Endothelial cell of umbilical vein (primary cell): ENCODE measurements around the gene TNIK. TPM values are rescaled to one million over a fixed set of nuclear protein-coding genes. Genes with fewer than 3 reads are reported as not detected.
A peak's percentile ranks its signal among the peaks of the same experiment; 100 is the strongest.

Experiments
- BruUV-seq: library from RNA; stranded (reverse); fragments of 400-500 nt; replicated peaks from 2 replicates; lab custom pipeline; 2021; lab: Mats Ljungman, UMichigan
- CTCF ChIA-PET: fragments of 300-600, 350-600 bp; sonication (Branson Sonifier 250); formaldehyde crosslinking; loops from one replicate; lab custom pipeline; 2021; ENCODE audit warnings: antibody characterized with exemption, inconsistent platforms; lab: Charles Lee
- POLR2A ChIA-PET: fragments of 300-600, 350-600 bp; sonication (Branson Sonifier 250); formaldehyde crosslinking; loops from one replicate; lab custom pipeline; 2021; ENCODE audit warnings: antibody characterized with exemption, inconsistent platforms; lab: Charles Lee
- DNase-seq: peaks from one replicate; pipeline ENCODE4 v3.0.0-alpha.2; 2011; ENCODE audit warnings: low read depth, low spot score
- FAIRE-seq: peaks from 2 replicates; lab custom pipeline; 2011; peaks lifted over from hg19 to GRCh38; lab: Jason Lieb, UNC
- H2AFZ ChIP-seq: 2 replicates; pipeline ENCODE4 v1.6.0; 2012; ENCODE audit warnings: low read depth, low read length, control low read depth, inconsistent platforms
- H3K27ac ChIP-seq: 2 replicates; pipeline ENCODE4 v1.5.1; 2011; ENCODE audit warnings: low read depth, mild to moderate bottlenecking, control low read depth, low read length, moderate library complexity; ENCODE audit not compliant: insufficient read depth
- H3K27me3 ChIP-seq, 2 experiments: 2 replicates each; pipeline versions ENCODE4 v1.6.0 to v1.6.1; 2011; ENCODE audit warnings: low read length in 2 of 2, mixed read lengths in 1 of 2; ENCODE audit not compliant: control insufficient read depth in 2 of 2, insufficient read depth in 2 of 2
- H3K36me3 ChIP-seq, 2 experiments: 2 replicates in 1 of 2; 3 replicates in 1 of 2; pipeline ENCODE4 v1.5.1; 2011; ENCODE audit warnings: low read length in 2 of 2, mild to moderate bottlenecking in 1 of 2, moderate library complexity in 1 of 2; ENCODE audit not compliant: control insufficient read depth in 2 of 2, insufficient read depth in 2 of 2; ENCODE audit errors: extremely low read depth in 1 of 2
- H3K4me1 ChIP-seq: 3 replicates; pipeline ENCODE4 v1.5.1; 2011; ENCODE audit warnings: mild to moderate bottlenecking, low read length; ENCODE audit not compliant: control insufficient read depth, insufficient read depth; ENCODE audit errors: extremely low read depth
- H3K4me2 ChIP-seq: 2 replicates; pipeline ENCODE4 v1.6.1; 2011; ENCODE audit warnings: low read length, control low read depth, mixed read lengths; ENCODE audit not compliant: insufficient read depth
- H3K4me3 ChIP-seq, 3 experiments: fragments of 200-600 bp in 1 of 3; sonication (generic), shearing (Covaris generic) in 1 of 3; replicated peaks in 1 of 3; 2 replicates each; pipeline ENCODE4 v1.5.1; 2011 to 2016; ENCODE audit warnings: control low read depth in 3 of 3, low read length in 3 of 3, mild to moderate bottlenecking in 2 of 3, inconsistent platforms in 1 of 3, low read depth in 1 of 3, moderate library complexity in 1 of 3; ENCODE audit not compliant: insufficient read depth in 1 of 3
- H3K79me2 ChIP-seq: 2 replicates; pipeline ENCODE4 v1.6.0; 2012; ENCODE audit warnings: low read length, inconsistent platforms; ENCODE audit not compliant: control insufficient read depth, insufficient read depth
- H3K9ac ChIP-seq: replicated peaks from 2 replicates; pipeline ENCODE3; 2011; ENCODE audit warnings: low read length, control low read depth; ENCODE audit not compliant: insufficient read depth; ENCODE audit errors: extremely low read depth
- H3K9me1 ChIP-seq: replicated peaks from 3 replicates; pipeline ENCODE4 v1.6.0; 2011; ENCODE audit warnings: mild to moderate bottlenecking, low read length; ENCODE audit not compliant: control insufficient read depth, insufficient read depth; ENCODE audit errors: extremely low read depth
- H3K9me3 ChIP-seq: replicated peaks from 2 replicates; pipeline ENCODE4 v1.5.1; 2012; ENCODE audit warnings: low read length, inconsistent platforms; ENCODE audit not compliant: control insufficient read depth, insufficient read depth
- H4K20me1 ChIP-seq: replicated peaks from 2 replicates; pipeline ENCODE3; 2011; ENCODE audit warnings: mild to moderate bottlenecking, low read length; ENCODE audit not compliant: control insufficient read depth, insufficient read depth; ENCODE audit errors: extremely low read depth
- JUN ChIP-seq: IDR thresholded peaks from 2 replicates; pipeline ENCODE4 v1.6.1; 2011; ENCODE audit warnings: borderline replicate concordance, low read depth; ENCODE audit not compliant: insufficient read length, insufficient read depth
- POLR2A ChIP-seq: IDR thresholded peaks from 2 replicates; pipeline ENCODE4 v1.6.1; 2012; ENCODE audit warnings: low read depth, mild to moderate bottlenecking, control low read depth, low read length
- POLR2AphosphoS5 ChIP-seq: IDR thresholded peaks from 2 replicates; pipeline ENCODE4 v1.6.1; 2012; ENCODE audit warnings: low read depth, mild to moderate bottlenecking, control low read depth, low read length, moderate library complexity; ENCODE audit not compliant: insufficient read depth
- dilution Hi-C: fragments of 300-500 bp; cut with MboI; formaldehyde crosslinking; loops from one replicate; pipeline ENCODE4 v1.15.0; 2019; ENCODE audit warnings: low sequenced_read_pairs; ENCODE audit not compliant: extremely low pct_ligation_motif_present
- intact Hi-C: fragments of 100-400 bp; cut with micrococcal nuclease; formaldehyde crosslinking; loops from one replicate; pipeline ENCODE4 v1.10.0; 2022
- polyA plus RNA-seq, 4 experiments: library from polyadenylated mRNA; depleted of rRNA in 3 of 4; stranded (reverse) in 3 of 4; unstranded in 1 of 4; fragments of >200 nt; gene quantifications; 2 replicates each; pipeline versions ENCODE4 v1.2.1 to v1.2.3, GENCODE V29; 2011 to 2012; ENCODE audit warnings: missing spikeins in 1 of 4
- total RNA-seq: library from RNA; stranded (reverse); gene quantifications from 2 replicates; pipeline ENCODE4 v1.2.3, GENCODE V29; 2021
- TF ChIP-seq, protein P1 (sequence below), 2 donors: IDR thresholded peaks; 1 replicate in 1 of 2; 2 replicates in 1 of 2; pipeline ENCODE4 v1.5.1; 2011; ENCODE audit warnings: low read length in 2 of 2, mild to moderate bottlenecking in 2 of 2, moderate library complexity in 2 of 2, control low read depth in 1 of 2, inconsistent platforms in 1 of 2, low read depth in 1 of 2; ENCODE audit not compliant: insufficient read depth in 1 of 2; ENCODE audit errors: extremely low read depth in 1 of 2
- TF ChIP-seq, protein P2 (sequence below): IDR thresholded peaks from 2 replicates; pipeline ENCODE4 v1.6.1; 2011; ENCODE audit not compliant: insufficient read depth, insufficient read length

Gene TNIK
- total and polyA plus RNA-seq, 2 donors (not counting 3 experiments of a cell fraction or from before 2014, with no cell fraction given) = 10.9 to 39.7 TPM

DNA sequence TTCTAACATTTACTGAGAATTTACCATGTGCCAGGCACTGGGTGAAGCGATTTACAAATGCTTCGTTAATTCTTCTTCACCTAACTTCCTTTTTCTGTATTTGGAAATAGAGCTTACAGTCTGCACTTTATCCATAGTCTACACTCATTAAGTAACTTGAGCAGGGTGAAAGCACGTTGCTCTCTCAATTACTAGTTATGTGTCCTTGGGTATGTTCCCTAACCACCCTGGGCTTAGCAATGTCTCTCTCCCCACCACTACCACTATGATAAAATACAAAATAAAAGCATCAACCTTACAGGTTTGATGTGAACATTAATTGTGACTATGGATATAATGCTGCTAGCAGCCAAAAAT is 260.8 kb downstream of the TNIK start:
- no peak overlapping the region for H2AFZ ChIP-seq
- no TSS peak for BruUV-seq
- ChIA-PET POLR2A (no interaction called here), CTCF (interaction anchor here (1.1 to 1.2 kb wide), 3 partner anchors 10 to 366 kb away, joined by 3 to 5 read pairs (median 4); no protein-coding TSS in a partner anchor)
- no peaks in the 10 kb centered on the region for H4K20me1 ChIP-seq
- H3K36me3 ChIP-seq = no peaks in the 10 kb centered on the region
- no peak overlapping the region for H3K4me3 ChIP-seq
- peak overlapping the region; percentile 62 for H3K27ac ChIP-seq
- H3K4me1 ChIP-seq = peaks cover 64% of the 10 kb centered on the region
- H3K4me2 ChIP-seq = no peak overlapping the region
- H3K9me3 ChIP-seq = no peaks in the 10 kb centered on the region
- TF ChIP-seq POLR2A = no peak
- TF ChIP-seq POLR2AphosphoS5 = no peak
- TF ChIP-seq, protein P1, sequence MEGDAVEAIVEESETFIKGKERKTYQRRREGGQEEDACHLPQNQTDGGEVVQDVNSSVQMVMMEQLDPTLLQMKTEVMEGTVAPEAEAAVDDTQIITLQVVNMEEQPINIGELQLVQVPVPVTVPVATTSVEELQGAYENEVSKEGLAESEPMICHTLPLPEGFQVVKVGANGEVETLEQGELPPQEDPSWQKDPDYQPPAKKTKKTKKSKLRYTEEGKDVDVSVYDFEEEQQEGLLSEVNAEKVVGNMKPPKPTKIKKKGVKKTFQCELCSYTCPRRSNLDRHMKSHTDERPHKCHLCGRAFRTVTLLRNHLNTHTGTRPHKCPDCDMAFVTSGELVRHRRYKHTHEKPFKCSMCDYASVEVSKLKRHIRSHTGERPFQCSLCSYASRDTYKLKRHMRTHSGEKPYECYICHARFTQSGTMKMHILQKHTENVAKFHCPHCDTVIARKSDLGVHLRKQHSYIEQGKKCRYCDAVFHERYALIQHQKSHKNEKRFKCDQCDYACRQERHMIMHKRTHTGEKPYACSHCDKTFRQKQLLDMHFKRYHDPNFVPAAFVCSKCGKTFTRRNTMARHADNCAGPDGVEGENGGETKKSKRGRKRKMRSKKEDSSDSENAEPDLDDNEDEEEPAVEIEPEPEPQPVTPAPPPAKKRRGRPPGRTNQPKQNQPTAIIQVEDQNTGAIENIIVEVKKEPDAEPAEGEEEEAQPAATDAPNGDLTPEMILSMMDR (IDR thresholded peaks at IDR 0.05; ENCODE audit: extremely low read depth in 1 of 2, insufficient read depth in 1 of 2, low read depth in 1 of 2, low read length in 2 of 2) = no peak
- TF ChIP-seq, protein P2, sequence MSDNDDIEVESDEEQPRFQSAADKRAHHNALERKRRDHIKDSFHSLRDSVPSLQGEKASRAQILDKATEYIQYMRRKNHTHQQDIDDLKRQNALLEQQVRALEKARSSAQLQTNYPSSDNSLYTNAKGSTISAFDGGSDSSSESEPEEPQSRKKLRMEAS = no peak
- H3K9me1 ChIP-seq = no peaks in the 10 kb centered on the region
- dilution Hi-C loops (no loop called here), intact Hi-C loops (no loop called here)
- FAIRE-seq (no peak), DNase-seq (no peak)
- H3K9ac ChIP-seq = no peak overlapping the region
- no peaks in the 10 kb centered on the region for H3K27me3 ChIP-seq
- H3K79me2 ChIP-seq = no peaks in the 10 kb centered on the region

DNA sequence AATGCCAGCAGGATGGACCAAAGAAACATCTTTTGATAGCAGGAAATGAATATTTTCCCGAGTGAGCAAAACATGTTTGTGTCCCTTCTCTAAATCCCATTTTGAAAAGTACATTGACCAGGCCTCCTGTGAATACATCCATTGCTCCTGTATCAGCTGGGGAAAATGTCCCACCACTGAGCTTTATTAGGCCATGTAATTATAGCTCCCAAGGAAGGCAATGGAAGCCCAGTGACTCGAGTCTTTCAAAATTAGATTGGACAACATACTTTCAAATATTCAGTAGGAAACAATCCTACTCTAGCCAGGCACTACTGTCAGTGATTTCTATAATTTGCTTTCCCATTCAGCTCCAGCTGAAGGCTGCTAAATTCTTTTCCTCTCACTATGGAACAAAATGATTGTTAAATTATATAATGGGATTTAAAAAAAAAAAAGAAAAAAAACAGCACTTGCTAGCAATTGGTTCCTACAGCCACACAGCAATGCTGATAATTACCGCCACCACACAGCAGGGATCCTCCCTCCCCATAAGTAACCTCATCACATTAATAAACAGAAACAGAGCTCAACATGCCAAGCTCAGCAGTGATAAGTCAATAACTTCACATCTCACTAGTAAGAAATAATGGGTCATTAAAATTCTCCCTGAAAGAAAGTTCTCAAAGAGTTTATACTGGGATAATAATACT is 261.3 kb downstream of the TNIK start:
- dilution Hi-C loops = no loop called here
- CTCF ChIA-PET = interaction anchor here (1.1 to 1.2 kb wide), 3 partner anchors 10 to 367 kb away, joined by 3 to 5 read pairs (median 4); no protein-coding TSS in a partner anchor

More for the DNA sequence above, 261.3 kb downstream of the TNIK start:
- Histone ChIP-seq H3K4me1 (peaks cover 64% of the 10 kb centered on the region), H3K36me3 (no peaks in the 10 kb centered on the region), H4K20me1 (no peaks in the 10 kb centered on the region), H3K9me3 (no peaks in the 10 kb centered on the region), H2AFZ (no peak overlapping the region), H3K27me3 (no peaks in the 10 kb centered on the region), H3K79me2 (no peaks in the 10 kb centered on the region), H3K4me2 (no peak overlapping the region), H3K4me3 (no peak overlapping the region), H3K9me1 (no peaks in the 10 kb centered on the region), H3K27ac (no peak overlapping the region), H3K9ac (no peak overlapping the region)
- POLR2A ChIA-PET = no interaction called here
- TF ChIP-seq JUN = no peak
- no peak for DNase-seq
- FAIRE-seq = no peak
- intact Hi-C loops = no loop called here
- no TSS peak for BruUV-seq
